Measurements from ENCODE around the gene GLYR1.

Gene GLYR1

GRCh38 chr16:4763791-4764190, 83.3 kb downstream of the GLYR1 start:
- no peak for DNase-seq (ENCODE audit: low spot score)

DNA sequence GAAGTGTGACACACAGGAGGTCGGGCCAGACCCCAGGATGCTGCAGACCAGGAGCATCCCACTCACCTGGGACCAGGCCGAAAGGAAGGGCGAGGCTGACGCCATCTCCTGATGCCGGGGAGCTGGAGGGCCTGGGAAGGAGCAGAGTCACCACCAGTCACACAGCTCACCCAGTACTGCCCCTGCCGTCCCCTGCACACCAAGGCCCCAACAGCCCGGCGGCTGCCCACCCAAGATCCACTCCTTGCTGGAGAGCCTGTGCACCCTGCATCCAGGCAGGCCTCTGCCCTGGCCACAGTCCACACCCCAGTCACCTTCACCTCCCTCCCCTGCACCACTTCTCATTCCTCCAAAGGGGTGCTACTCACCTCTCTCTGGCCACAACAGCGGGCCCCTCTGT, 84.9 kb downstream of the GLYR1 start:
- no peak for DNase-seq (ENCODE audit: low spot score)

DNA sequence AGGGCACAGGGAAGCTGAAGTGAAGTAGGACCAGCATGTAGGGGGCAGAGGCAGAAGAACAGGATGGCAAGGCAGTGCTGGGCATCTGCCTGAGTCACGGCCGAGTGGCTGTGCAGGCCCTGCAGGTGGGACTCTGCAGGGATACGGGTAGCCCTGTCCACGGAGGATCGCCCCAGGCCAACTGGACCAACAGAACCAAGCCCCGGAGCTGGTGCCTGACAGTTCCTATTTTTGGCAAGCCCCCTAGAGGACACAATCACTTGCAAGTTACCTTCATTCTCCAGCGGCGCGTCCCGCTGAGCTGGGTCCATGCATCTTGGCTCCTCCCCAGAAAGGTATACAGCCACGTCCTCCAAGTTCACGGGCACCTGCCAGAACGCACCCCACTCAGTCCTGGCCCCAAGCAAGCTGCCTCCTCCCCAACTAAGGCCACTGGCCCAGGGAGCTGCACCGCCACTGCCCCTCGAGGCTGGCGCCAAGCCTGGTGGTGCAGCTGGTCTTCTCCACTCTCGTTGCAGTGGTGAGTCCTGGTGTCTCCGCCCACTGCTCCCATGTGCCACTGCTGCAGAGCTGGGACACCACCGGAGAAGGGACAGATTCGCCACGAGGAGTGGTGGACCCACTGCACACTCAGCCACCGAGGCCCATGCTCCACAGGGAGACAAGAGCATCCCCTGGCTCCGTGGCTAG, 86.7 kb downstream of the GLYR1 start:
- DNase-seq (ENCODE audit: low spot score): no peak

DNA sequence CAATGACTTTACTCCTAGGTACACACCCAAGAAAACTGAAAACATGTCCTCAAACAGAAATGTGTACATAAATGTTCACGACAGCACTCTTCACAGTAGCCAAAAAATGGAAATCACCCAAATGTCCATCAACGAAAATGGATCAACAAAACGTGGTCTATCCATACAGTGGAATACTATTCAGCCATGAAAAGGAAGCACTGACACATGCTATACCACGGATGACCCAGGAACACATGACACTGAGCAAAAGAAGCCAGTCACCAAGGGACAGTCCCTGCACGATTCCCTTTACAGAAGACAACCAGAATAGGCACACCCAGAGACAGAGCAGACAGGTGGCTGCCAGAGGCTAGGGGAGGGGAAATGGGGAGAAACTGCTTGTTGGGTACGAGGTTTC, 91.4 kb downstream of the GLYR1 start:
- DNase-seq (ENCODE audit: low spot score): no peak

DNA sequence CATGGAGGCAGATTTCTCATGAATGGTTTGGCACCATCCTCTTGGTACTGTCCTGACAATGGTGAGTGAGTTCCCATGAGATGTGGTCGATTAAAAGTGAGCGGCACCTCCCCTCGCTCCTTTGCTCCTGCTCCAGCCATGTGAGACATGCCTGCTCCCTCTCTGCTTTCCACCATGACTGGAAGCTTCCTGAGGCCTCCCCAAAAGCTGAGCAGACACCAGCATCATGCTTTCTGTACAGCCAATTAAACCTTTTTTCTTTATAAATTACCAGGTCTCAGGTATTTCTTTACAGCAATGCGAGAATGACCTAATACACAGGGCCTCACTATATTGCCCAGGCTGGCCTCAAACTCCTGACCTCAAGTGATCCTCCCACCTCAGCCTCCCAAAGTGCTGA, 92.2 kb downstream of the GLYR1 start:
- DNase-seq (ENCODE audit: low spot score): no peak

DNA sequence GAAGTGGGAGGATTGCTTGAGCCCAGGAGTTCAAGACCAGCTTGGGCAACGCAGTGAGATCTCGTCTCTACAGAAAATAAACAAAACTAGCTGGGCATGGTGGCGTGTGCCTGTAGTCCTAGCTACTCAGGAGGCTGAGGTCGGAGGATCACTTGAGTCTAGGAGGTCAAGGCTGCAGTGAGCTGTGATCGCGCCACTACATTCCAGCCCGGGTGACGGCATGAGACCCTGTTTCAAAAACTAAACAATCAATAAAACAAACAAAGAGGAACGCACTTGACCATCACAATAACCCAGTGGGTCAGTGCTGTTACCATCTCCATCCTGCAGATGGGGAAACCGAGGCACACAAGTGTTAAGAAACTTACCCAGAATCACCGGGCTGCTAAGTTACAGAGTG, 93.9 kb downstream of the GLYR1 start:
- no peak for DNase-seq (ENCODE audit: low spot score)
